T-helper 1 cell treated with Interleukin-12 subunit alpha and Interleukin-12 subunit beta and Interleukin-4 antibody, amounts not matched to agents 30 ng/mL and 1 ng/mL, for 36 hours (primary cell): ENCODE results near the gene PITHD1. TPM values are rescaled to one million over a fixed set of nuclear protein-coding genes. Genes with fewer than 3 reads are reported as not detected.
"Not testable (repeated sequence)": the region's sequence is repeated elsewhere in the genome, so short reads cannot be mapped to it uniquely, and the experiment has no call there.

Experiments used
- intact Hi-C: fragments of 100-400 bp; cut with micrococcal nuclease; formaldehyde crosslinking; loops from one replicate; pipeline ENCODE4 v1.15.1; 2024
- total RNA-seq: library from RNA; stranded (reverse); gene quantifications from 2 replicates; pipeline ENCODE4 v1.2.3, GENCODE V29; 2022

PITHD1 gene
- total RNA-seq, 1 donor from 2014 or later = 57.7 TPM

DNA sequence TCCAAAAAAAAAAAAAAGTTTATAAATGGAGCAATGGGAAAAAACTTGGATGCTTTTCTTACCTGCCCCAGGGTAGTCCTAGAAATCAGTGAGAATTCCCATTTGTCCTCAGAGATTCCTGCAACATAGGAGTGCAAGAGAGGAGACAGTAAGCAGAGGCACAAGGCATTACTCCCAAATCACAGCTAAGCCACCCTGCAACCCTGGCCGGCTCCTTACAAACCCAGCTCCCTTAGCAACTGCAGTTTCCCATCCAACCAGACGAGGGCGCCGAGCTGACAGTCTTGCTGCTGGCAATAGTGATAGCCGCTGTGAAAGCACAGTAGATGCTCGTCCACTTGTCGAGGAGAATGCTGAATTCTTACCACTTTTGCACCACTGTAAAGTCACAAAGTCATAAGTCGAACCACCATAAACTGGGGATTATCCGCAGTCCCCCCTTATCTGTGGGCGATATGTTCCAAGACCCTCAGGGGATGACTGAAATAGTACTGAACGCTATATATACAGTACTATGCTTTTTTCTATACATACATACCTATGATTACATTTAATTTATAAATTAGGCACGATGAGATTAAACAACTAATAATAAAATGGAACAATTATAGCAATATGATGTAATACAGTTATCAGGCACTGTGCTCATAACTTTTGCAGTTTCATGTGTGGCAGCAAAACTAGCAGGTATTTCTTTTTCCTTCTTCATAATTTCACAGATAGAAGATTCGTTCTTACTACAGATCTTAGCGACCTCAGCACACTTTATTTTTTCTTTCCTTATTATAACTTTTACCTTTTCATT is 6.0 kb upstream of the PITHD1 start:
- intact Hi-C loops = loop anchor here (1.0 to 2.0 kb wide), 5 partner anchors 19 to 256 kb away; partner anchors contain the start of genes FUCA1 and LYPLA2

DNA sequence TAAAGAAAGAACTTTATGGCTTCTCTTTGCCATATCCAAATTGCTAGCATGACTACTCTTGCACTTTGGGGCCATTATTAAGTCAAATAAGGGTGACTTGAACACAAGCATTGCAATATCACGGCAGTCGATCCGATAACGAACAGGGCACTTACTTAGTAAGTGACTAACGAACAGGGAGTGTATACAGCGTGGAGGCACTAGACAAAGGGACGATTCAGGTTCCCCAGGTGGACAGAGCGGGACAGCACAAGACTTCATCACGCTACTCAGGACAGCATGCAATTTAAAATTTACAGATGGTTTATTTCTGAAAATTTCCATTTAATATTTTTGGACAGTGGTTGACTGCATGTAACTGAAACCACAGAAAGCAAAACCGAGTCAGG is 5.4 kb upstream of the PITHD1 start:
- intact Hi-C loops = loop anchor here (1.0 to 2.0 kb wide), 5 partner anchors 18 to 255 kb away; partner anchors contain the start of genes FUCA1 and LYPLA2

DNA sequence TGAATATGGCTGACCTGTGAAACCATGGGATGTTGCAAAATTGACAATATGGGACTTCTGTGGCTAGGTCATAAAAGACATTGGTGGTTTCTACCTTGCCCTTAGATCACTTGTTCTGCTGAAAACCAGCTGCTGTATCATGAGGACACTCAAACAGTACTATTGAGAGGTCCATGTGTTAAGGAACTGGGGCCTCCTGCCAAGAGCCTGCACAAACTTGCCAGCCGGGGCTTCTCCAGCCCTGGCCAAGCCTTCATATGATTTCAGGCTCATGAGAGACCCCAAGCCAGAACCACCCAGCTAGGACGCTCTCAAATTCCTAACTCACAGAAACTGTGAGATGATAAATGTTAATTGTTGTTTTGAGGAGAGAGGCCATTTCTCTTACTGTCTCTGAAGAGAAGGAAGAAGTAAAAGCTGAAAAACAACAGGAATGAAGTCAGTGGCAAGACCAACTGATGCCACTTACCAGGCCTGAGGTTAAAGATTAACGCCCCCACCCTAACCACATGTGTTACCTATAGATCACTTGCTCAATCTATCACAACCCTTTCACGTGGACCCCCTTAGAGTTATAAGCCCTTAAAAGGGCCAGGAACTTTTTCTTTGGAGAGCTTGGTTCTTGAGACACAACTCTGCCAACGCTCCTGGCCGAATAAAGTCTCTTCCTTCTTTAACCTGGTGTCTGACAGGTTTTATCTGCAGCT is 3.9 kb upstream of the PITHD1 start:
- intact Hi-C loops = no loop called here

DNA sequence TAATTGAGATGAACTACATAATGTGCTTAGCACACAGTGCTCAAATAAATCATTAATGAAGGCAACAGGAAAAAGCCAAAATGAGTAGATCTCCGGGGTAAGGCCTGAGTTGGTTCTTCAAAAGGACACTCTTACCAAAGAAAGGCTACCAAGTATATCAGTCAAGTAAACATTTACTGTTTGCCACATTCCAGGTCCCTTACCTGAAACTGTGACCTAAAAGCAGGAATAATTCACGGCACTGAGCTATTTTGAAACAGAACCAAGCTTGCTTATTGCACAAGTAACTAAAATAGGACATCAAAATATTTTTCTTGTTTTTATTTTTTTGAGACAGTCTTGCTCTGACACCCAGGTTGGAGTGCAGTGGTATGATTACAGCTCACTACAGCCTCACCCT is 2.0 kb upstream of the PITHD1 start:
- intact Hi-C loops = no loop called here

DNA sequence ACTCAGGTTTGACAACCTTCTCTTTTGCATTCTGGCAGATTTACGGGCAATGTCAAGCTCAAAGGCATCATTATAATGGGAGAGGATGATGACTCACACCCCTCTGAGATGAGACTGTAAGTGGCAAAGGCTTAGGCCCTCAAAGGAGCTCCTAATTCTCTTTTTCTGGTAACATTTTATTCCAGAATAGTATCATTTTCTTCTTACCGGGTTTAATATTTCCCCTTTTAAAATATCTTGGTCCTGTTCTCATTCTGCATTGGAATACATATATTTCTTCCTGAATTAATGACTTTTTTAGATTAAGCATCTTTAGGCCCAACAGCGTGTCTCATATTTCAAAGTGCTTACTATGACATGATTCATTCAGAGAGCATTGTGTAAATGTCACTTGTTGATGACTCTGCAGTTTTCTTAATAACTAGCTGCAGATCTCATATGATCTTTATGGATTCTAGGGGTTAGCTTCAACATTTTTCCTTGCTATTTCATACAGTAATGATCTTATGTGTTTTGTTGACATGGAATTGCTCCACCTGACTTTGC is 1.7 kb downstream of the PITHD1 start:
- intact Hi-C loops = loop anchor here (2.0 kb wide), 1 partner anchor 37 kb away; the partner anchor contains the start of gene ELOA

DNA sequence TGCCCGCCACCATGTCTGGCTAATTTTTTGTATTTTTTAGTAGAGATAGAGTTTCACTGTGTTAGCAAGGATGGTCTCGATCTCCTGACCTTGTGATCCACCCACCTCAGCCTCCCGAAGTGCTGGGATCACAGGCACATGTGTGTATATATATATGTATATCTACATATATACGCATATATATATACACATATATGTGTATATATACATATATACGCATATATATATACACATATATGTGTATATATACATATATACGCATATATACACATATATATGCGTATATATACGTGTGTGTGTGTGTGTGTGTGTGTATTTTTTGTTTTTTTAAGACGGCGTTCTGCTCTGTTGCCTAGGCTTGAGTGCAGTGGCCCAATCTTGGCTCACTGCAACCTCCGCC is 4.9 kb downstream of the PITHD1 start:
- intact Hi-C loops = not testable (repeated sequence)

DNA sequence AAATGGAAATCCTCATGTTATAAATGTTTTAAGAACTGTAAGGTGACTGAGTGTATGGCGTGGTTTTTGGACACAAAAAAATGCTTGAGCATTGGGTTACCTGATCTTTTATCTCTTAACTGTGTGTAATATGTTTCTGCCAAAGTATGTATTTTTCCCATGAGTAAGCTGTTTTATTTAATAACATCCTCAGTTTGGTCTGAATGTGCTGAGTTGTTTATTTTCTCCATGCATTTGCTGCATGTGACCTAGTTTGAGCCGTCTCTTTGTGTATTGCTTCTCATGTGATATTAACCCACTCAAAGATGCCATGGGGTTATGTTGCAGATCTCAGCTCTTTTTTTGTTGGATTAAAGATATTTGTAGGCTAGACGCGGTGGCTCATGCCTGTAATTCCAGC is 6.6 kb downstream of the PITHD1 start:
- intact Hi-C loops = no loop called here

DNA sequence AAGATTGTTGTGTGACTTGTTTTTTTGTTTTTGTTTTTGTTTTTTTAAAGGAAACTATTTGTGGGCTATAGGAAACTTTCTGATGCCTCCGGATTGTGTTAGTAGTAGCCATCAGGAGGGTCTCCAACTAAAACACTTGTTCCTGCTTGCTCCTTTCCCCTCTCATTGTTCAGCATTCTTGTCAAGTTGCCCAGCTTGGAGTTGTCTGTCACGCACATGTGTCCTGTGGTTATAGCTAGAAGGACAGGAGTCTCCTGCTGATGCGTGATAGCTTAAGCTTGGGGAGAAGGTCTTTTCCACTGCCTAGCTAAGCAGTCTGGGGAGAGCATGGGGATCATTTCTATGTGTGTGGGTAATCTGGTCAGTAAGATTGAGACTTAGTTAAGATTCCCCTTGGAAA is 9.5 kb downstream of the PITHD1 start:
- intact Hi-C loops = no loop called here

DNA sequence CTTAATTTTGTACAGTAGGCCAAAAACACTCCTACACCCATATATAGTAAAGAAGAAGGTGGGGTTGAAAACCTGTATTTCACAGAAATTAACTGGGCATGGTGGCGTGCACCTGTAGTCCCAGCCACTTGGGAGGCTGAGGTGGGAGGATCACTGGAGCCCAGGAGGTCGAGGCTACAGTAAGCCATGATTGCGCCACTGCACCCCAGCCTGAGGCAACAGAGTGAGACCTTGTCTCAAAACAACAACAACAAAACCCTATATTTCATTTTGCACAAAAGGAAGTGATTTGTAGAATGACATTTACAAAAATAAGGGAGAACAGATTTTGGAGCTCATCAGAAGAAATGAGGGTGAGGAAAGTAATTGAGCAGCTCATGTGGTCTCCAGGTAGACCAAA is 10.5 kb downstream of the PITHD1 start:
- intact Hi-C loops = no loop called here

DNA sequence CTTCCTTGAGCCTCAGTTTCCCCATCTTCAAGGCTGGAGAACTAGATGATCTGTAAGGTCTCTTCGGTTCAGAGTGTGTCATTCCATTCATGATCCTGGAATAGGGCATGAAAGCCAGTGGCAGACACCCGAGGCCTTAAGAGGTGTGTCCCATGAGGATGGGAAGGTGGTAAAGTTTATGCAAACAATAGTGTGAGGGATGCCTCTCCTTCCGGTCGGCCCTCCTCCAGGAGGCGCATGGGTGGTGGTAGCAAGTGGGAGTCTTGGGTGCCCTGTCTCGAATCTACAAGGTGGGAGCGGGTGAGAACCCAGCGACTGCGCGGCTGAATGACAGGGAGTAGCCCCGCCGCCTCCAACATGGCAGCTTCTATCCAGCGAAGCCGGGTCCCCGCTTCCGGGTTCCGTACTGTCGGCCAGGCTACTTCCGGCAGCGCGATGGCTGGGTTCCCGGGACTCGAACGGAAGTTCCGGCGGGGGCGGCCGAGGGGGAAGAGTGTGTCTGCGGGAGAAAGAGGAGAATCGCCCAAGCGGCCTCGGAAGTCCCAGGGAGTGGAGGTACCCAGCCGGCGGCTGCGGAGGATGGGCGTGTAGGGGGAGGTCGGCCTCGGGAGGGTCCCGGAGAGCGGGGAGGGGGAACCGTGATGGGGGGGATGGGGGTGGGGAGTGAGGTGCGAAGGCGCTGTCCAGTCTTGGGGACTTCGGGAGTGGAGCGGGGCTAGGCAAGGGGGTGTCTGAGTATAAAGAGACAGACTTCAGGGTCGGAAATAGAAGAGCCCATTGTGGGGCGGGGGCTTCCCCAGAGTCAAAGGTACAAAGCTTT is 12.7 kb downstream of the PITHD1 start, which contains the start of gene LYPLA2:
TSS of gene LYPLA2 (plus strand) at position 450 of the 820 bp plus-strand sequence. CDS start 1,538 bp downstream, outside the sequence.
- intact Hi-C loops = loop anchor here (1.0 to 2.0 kb wide), 4 partner anchors 9 to 189 kb away; partner anchors contain the start of genes GALE, PITHD1 and SRSF10

DNA sequence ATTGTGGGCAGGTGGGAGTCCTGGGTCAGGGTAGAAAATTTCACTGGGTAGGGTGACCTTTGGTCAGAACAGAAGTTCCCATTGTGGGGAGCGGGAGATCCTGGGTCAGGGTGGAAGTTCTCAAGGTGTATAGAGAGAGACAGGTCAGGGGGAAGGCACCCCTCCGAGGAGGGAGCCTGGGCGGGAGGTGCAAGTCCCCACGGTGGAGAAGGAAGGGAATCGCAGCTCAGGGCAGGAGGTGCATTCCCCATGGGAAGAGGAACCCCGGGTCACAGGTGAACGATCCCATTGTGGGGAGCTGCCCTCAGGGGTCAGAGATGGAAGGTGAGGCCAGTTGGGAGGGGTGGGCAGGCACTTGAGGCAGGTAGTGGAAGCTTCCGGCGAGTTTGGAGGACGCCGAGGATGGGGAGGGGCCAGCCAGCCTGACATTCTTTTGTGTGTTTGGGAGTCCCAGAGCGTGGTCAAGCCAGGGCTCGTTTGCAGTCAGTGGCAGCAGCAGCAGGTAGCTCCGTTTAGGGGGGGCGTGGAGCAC is 13.4 kb downstream of the PITHD1 start:
- intact Hi-C loops = loop anchor here (1.0 to 2.0 kb wide), 4 partner anchors 9 to 189 kb away; partner anchors contain the start of genes GALE, PITHD1 and SRSF10

DNA sequence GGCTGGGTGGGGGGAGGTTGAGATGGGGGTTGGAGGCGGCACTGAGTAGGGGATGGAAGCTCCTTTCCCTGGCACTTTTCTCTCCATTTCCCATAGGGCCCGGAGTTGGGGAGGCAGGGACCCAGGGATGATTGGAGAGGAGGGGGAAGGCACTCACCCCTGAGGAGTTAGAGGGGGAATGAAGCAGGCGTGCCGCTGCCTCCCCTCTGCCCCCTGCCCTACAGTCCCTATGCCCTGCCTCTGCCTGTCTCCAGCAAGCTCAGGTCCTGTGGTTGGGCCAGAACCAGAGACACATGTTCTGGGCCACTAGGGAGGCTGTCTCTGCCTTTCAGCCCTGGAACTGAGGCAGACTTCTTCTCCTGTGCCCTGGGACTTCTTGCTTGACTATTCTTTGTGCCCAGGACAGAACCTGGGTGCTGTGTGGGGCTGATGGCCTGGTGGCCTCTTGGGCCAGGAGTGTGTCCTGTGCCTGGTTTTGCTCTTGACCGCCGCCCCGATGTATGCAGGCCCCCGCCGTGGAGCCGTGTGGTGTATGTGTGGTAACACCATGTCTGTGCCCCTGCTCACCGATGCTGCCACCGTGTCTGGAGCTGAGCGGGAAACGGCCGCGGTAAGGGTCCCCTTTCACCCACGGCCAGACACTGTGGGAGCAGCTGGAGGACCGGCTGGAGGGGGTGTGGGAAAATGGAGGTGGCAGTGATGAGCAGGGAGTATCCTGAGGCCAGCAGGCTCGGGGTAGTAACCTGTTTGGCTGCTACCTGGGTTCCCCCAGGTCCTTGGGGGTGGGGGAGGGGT is 14.1 kb downstream of the PITHD1 start:
- intact Hi-C loops = no loop called here

DNA sequence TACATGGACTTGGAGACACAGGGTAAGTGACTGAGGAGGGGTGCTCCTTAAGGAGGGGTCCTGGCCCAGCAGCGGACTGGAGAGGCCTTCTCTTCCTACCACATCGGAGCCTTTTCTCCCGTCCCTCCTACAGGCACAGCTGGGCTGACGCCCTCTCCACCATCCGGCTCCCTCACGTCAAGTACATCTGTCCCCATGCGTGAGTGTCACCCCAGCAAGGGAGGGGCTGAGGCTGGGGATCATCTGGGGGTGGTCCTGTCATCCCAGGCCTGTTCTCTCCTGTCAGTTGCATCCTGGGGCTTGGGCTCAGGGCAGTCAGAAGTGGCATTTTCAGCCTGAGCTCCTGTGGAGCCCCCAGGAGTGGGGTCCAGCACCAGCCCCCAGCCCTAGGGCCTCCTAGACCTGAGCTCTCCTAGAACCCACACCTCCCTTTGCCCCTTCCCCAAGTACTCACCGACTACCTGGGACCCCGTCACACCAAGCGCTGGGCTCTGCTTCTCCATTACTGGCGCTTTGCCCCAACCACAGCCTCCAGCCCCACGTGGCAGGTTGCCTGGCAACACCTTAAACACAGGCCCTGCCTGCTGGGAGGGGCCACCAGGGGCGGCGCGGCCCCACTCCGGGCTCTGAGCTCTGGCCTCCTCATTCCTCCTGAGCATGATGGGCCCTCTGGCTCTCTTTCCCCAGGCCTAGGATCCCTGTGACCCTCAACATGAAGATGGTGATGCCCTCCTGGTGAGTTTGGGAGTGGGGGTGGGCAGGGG is 15.0 kb downstream of the PITHD1 start:
- intact Hi-C loops = no loop called here

DNA sequence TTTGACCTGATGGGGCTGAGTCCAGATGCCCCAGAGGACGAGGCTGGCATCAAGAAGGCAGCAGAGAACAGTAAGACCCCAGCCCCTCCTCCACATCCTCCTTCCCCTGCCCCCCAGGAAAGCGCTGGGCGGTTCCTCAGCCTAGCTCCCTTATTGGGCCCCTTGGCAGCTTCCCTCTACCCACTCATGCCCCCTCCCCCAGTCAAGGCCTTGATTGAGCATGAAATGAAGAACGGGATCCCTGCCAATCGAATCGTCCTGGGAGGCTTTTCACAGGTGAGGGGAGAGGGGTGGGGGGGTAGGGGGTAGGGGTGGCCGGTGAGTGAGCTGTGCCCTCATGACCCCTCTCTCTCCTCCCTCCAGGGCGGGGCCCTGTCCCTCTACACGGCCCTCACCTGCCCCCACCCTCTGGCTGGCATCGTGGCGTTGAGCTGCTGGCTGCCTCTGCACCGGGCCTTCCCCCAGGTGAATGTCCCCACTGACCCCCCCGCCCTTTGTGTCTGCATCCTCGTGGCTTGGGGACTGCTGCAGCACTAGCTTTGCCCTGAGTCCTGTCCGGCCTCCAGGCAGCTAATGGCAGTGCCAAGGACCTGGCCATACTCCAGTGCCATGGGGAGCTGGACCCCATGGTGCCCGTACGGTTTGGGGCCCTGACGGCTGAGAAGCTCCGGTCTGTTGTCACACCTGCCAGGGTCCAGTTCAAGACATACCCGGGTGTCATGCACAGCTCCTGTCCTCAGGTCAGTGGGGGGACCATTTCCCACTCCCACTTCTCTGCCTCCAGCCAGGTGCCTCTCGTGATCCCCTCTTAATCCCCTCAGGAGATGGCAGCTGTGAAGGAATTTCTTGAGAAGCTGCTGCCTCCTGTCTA is 15.9 kb downstream of the PITHD1 start:
- intact Hi-C loops = no loop called here

DNA sequence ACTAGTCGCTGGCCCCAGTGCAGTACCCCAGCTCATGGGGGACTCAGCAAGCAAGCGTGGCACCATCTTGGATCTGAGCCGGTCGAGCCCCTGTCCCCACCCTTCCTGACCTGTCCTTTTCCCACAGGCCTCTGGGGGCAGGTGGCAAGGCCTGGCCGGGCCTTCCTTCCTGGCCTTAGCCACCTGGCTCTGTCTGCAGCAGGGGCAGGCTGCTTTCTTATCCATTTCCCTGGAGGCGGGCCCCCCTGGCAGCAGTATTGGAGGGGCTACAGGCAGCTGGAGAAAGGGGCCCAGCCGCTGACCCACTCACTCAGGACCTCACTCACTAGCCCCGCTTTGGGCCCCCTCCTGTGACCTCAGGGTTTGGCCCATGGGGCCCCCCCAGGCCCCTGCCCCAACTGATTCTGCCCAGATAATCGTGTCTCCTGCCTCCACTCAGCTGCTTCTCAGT is 16.5 kb downstream of the PITHD1 start:
- intact Hi-C loops = not testable (repeated sequence)

DNA sequence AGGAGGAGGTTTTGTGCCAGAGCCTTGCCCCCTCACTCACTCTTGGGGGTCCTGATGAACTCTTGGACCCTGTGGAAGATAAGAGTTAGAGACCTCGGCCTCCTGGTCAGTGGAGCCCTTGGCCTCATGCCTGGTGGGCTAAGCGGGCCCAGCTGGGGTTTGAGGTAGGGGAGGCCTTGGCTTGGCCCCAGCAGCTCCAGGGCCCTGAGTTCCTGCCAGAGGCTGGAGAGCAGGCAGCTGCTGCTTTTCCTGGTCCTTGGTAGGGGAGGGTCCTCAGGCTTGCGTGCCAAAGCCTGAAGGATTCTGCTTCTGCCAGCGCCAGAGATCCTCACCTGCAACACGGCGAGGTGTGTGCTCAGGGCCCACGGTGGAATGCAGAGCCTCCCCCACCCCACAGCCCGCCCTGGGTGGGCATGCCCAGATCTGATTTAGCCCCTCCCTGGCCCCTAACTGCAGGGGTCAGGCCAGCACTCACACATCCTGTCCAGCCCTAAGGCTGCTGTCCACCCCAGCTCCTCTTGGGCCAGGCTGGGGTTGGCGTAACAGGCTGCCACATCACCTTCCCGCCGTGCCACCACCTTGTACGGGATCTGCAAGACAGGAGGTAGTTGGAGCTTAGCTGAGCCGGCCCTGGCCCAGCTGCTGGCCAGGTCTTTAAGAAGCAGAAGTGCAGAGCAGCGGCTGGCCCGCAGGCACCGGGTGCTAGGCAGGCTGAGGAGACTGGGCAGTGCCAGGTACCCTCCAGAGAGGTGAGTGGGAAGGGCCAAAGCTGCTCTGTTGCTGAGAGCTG is 17.7 kb downstream of the PITHD1 start:
- intact Hi-C loops = no loop called here
